ENCODE data around the gene PDE8A. TPM values are rescaled to one million over a fixed set of nuclear protein-coding genes. Genes with fewer than 3 reads are reported as not detected.

The PDE8A gene
- total RNA-seq, 2 experiments from 2014 or later = 23.2 to 24.4 TPM

GRCh38 chr15:85099195-85099803 is 117.6 kb downstream of the PDE8A start:
- ATAC-seq (no peak), DNase-seq (no peak)
- ChIA-PET CTCF (interaction anchor here (1.4 kb wide), 1 partner anchor 121 kb away, joined by 3 read pairs; no protein-coding TSS in a partner anchor), POLR2A (no interaction called here)
- Mint-ChIP-seq H3K27me3 (no peaks in the 10 kb centered on the region), H3K4me1 (ENCODE audit: low read depth) (peaks cover 3% of the 10 kb centered on the region), H3K4me3 (no peak overlapping the region), H3K27ac (peak overlapping the region; percentile 5), H3K36me3 (ENCODE audit: low read depth) (peaks cover 8% of the 10 kb centered on the region), H3K9me3 (no peaks in the 10 kb centered on the region)
- no peak for TF ChIP-seq CTCF (IDR thresholded peaks at IDR 0.05)
- intact Hi-C loops (cut with micrococcal nuclease) = no loop called here

- no peak for TF ChIP-seq CTCF (IDR thresholded peaks at IDR 0.05)
- ATAC-seq = peak; percentile 91
- no peak overlapping the region for H3K27ac Mint-ChIP-seq
- intact Hi-C loops (cut with micrococcal nuclease) = no loop called here
- H3K4me3 Mint-ChIP-seq = no peak overlapping the region
- no peaks in the 10 kb centered on the region for H3K27me3 Mint-ChIP-seq
- no peaks in the 10 kb centered on the region for H3K9me3 Mint-ChIP-seq
- ChIA-PET POLR2A (interaction anchor here (0.6 kb wide), 1 partner anchor 600 kb away, joined by 3 read pairs; no protein-coding TSS in a partner anchor), CTCF (no interaction called here)
- peaks cover 3% of the 10 kb centered on the region for H3K4me1 Mint-ChIP-seq (ENCODE audit: low read depth)
- H3K36me3 Mint-ChIP-seq (ENCODE audit: low read depth) = peaks cover 3% of the 10 kb centered on the region
- DNase-seq = peak; percentile 60
Observed at GRCh38 chr15:85100186-85100937, 118.7 kb downstream of the PDE8A start.

- H3K27me3 Mint-ChIP-seq = no peaks in the 10 kb centered on the region
- H3K36me3 Mint-ChIP-seq (ENCODE audit: low read depth) = peaks cover 3% of the 10 kb centered on the region
- no peak overlapping the region for H3K4me3 Mint-ChIP-seq
- CTCF ChIA-PET = no interaction called here
- no peak for DNase-seq
- H3K4me1 Mint-ChIP-seq (ENCODE audit: low read depth) = no peaks in the 10 kb centered on the region
- POLR2A ChIA-PET = interaction anchor here (1.0 kb wide), 1 partner anchor 124 kb away, joined by 3 read pairs; no protein-coding TSS in a partner anchor
- ATAC-seq = no peak
- intact Hi-C loops (cut with micrococcal nuclease) = no loop called here
- no peaks in the 10 kb centered on the region for H3K9me3 Mint-ChIP-seq
- TF ChIP-seq CTCF (IDR thresholded peaks at IDR 0.05) = no peak
- no peak overlapping the region for H3K27ac Mint-ChIP-seq
Observed at GRCh38 chr15:85104584-85104983, 122.9 kb downstream of the PDE8A start.

- no peak overlapping the region for H3K27ac Mint-ChIP-seq
- CTCF ChIA-PET = no interaction called here
Observed at GRCh38 chr15:85108136-85108535, 126.5 kb downstream of the PDE8A start.

More at GRCh38 chr15:85108136-85108535, 126.5 kb downstream of the PDE8A start:
- H3K4me3 Mint-ChIP-seq = no peak overlapping the region
- POLR2A ChIA-PET = no interaction called here
- intact Hi-C loops (cut with micrococcal nuclease) = no loop called here
- H3K27me3 Mint-ChIP-seq = no peaks in the 10 kb centered on the region
- H3K36me3 Mint-ChIP-seq (ENCODE audit: low read depth) = no peaks in the 10 kb centered on the region
- no peak for ATAC-seq
- no peak for TF ChIP-seq CTCF (IDR thresholded peaks at IDR 0.05)
- H3K4me1 Mint-ChIP-seq (ENCODE audit: low read depth) = no peaks in the 10 kb centered on the region
- no peak for DNase-seq
- no peaks in the 10 kb centered on the region for H3K9me3 Mint-ChIP-seq
